ENCODE measurements around the gene LMOD2.

The LMOD2 gene

DNA sequence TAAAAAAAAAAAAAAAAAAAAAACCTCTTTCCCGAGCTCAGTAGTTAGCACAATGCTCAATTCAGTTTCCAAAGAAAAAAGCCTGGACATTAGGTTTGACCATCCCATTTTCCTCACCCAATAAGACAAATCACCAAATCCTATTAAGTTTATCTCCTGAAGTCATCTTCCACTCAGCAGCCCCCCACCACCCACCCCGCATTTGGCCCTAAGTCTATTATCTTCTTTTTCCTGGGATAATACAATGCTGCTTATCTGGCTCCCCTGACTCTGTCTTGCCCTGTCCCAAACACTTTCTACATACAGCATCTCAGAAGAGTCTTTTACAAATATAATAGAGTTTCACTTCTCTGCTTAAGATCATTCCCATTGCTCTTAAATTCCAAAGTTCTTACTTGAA is 17.8 kb upstream of the LMOD2 start:
- TF ChIP-seq Cebpa-rat (IDR thresholded peaks at IDR 0.05): no peak
- H3K27ac ChIP-seq: no peak overlapping the region
- H3K4me1 ChIP-seq: no peaks in the 10 kb centered on the region
- no peak overlapping the region for H3K4me3 ChIP-seq
- H3K9me3 ChIP-seq (replicated peaks in 1 of 11): no peaks in the 10 kb centered on the region
- no peaks in the 10 kb centered on the region for H3K36me3 ChIP-seq
- no peak overlapping the region for H3K9ac ChIP-seq
- H3K4me2 ChIP-seq: no peak overlapping the region
- no peaks in the 10 kb centered on the region for H3K27me3 ChIP-seq
- no peaks in the 10 kb centered on the region for H4K20me1 ChIP-seq

DNA sequence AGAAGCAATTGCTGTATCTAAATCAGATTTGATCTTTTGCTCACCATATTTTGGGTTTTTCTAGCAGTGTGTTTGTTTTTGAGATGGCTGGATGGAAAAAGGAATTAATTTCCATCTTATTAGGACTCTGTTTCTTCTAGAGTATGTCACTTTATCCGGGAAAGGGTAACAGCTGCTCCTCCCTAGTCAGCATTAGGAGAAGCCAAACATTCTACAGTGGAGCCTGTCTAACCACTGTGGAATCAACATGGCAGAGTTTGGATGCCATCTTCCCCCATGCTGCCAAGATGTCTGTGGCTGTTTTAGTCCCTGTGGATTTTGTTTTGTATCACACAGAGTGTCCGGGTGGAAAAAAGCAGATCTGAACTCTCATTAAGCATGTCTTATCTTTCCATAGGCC is 16.0 kb upstream of the LMOD2 start:
- Histone ChIP-seq H3K9me3 (replicated peaks in 1 of 11) (no peaks in the 10 kb centered on the region), H3K4me3 (no peak overlapping the region), H3K27ac (no peak overlapping the region), H3K27me3 (no peaks in the 10 kb centered on the region), H3K36me3 (no peaks in the 10 kb centered on the region), H3K4me1 (no peaks in the 10 kb centered on the region), H3K9ac (no peak overlapping the region), H4K20me1 (no peaks in the 10 kb centered on the region), H3K4me2 (no peak overlapping the region)
- no peak for TF ChIP-seq Cebpa-rat (IDR thresholded peaks at IDR 0.05)

DNA sequence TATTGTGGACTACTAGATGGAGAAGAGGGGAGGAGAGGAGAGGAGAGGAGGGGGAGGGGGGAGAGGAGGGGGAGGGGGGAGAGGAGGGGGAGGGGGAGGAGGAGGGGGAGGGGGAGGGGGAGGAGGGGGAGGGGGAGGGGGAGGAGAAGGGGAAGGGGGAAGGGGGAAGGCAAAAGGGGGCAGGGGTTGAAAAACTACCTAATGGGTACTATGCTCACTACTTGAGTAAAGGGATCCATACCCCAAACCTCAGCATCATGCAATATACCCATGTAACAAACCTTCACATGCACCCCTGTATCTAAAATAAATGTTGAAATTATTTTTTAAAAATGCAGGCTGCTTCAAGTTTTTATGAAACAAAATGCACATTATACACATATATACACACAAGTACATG is 15.1 kb upstream of the LMOD2 start:
- Histone ChIP-seq H3K36me3 (no peaks in the 10 kb centered on the region), H3K27me3 (no peaks in the 10 kb centered on the region), H3K4me3 (no peak overlapping the region), H3K9me3 (replicated peaks in 1 of 11) (no peaks in the 10 kb centered on the region), H3K9ac (no peak overlapping the region), H4K20me1 (no peaks in the 10 kb centered on the region), H3K27ac (no peak overlapping the region), H3K4me1 (no peaks in the 10 kb centered on the region), H3K4me2 (no peak overlapping the region)
- no peak for TF ChIP-seq Cebpa-rat (IDR thresholded peaks at IDR 0.05)

DNA sequence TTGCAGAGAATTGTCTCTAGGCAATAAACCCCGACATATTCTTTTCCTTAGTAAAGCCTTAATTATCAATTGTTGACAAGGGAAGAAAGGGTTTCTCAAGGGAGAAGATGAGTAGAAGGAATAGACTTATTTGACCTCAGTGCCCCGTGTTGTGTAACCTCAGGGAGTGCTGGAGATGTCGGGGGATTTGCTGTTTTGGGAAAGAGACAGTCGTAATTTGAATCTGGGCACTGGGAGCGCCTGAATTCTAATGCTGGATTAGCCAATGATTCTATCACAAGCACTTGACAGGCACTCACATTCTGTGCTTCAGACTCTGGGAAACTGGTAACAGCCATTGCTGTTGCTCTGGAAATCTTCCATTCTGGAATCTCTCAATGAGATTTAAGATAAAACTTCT is 13.8 kb upstream of the LMOD2 start:
- Histone ChIP-seq H3K4me3 (no peak overlapping the region), H3K4me2 (no peak overlapping the region), H3K4me1 (no peaks in the 10 kb centered on the region), H3K36me3 (no peaks in the 10 kb centered on the region), H3K9ac (no peak overlapping the region), H3K27ac (no peak overlapping the region), H3K27me3 (no peaks in the 10 kb centered on the region), H3K9me3 (replicated peaks in 1 of 11) (no peaks in the 10 kb centered on the region), H4K20me1 (no peaks in the 10 kb centered on the region)
- no peak for TF ChIP-seq Cebpa-rat (IDR thresholded peaks at IDR 0.05)

DNA sequence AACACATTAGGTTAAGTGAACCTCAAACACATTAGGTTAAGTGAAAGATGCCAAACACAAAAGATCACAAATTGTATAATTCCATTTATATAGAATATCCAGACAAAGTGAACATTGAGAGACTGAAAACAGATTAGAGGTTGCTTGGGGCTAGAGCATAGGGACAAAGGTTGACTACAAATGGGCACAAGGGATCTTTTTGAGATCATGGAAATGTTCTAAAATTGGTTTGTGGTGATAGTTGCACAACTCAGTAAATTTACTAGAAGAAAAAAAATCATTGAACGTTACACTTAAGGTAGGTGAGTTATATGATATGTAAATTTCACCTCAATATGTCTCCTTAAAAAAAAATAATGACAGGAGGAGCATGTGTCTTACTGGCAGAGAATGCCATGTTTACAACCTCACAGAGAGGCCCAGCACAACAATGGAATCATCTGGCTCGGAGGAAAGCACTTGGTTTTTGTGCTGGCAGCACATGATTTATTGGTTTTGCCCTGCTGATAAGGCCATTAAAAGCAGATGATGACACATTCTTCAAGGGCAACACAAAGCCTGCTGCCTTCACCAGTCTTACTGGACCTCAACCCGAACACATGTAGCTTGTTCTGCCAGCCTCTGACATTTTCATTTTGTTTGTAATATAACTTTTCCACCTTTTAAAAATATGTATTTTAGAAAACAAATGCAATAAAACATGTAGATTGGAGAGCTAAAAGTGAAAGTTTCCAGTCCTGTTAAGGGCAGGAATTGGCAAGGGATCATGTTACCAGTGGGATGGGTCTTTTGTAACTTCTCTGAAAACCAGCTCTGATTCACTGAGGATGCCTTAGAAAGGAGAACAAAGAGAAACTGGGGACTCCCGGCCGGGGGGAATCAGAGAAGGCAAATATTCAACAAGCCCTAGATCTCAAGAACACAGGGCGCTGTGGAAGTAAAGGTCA is 11.9 kb upstream of the LMOD2 start:
- H3K9ac ChIP-seq: no peak overlapping the region
- no peaks in the 10 kb centered on the region for H3K4me1 ChIP-seq
- no peak for TF ChIP-seq Cebpa-rat (IDR thresholded peaks at IDR 0.05)
- H3K36me3 ChIP-seq: no peaks in the 10 kb centered on the region
- H3K9me3 ChIP-seq (replicated peaks in 1 of 11): no peaks in the 10 kb centered on the region
- no peaks in the 10 kb centered on the region for H3K27me3 ChIP-seq
- no peak overlapping the region for H3K4me2 ChIP-seq
- no peaks in the 10 kb centered on the region for H4K20me1 ChIP-seq
- no peak overlapping the region for H3K4me3 ChIP-seq
- H3K27ac ChIP-seq: no peak overlapping the region

DNA sequence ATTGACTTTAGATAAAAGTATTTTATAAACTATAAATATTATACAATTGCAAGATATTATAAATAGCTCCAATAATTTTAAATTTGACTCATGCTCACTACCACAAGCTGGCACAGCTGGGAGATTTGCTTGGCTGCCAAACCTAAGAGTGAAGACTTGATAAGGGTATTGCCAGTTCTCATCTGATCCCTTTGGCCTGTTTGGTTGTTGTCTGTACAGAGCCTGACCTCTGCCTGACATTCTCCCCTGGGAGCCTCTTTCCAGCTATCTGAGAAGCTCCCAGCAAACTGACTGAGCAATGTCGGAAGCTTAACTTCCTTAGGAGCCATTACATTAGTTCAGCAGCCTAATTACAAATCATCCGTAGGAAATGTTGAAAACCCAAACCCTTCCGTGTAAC is 10.2 kb upstream of the LMOD2 start:
- no peak overlapping the region for H3K4me3 ChIP-seq
- no peak overlapping the region for H3K27ac ChIP-seq
- H3K4me2 ChIP-seq: no peak overlapping the region
- H3K9me3 ChIP-seq (replicated peaks in 1 of 11): no peaks in the 10 kb centered on the region
- no peaks in the 10 kb centered on the region for H4K20me1 ChIP-seq
- H3K9ac ChIP-seq: no peak overlapping the region
- no peak for TF ChIP-seq Cebpa-rat (IDR thresholded peaks at IDR 0.05)
- no peaks in the 10 kb centered on the region for H3K27me3 ChIP-seq
- no peaks in the 10 kb centered on the region for H3K36me3 ChIP-seq
- peaks cover 0 to 6% (median 0%) of the 10 kb centered on the region in 10 experiments; a peak in 1 of 20 replicates for H3K4me1 ChIP-seq

DNA sequence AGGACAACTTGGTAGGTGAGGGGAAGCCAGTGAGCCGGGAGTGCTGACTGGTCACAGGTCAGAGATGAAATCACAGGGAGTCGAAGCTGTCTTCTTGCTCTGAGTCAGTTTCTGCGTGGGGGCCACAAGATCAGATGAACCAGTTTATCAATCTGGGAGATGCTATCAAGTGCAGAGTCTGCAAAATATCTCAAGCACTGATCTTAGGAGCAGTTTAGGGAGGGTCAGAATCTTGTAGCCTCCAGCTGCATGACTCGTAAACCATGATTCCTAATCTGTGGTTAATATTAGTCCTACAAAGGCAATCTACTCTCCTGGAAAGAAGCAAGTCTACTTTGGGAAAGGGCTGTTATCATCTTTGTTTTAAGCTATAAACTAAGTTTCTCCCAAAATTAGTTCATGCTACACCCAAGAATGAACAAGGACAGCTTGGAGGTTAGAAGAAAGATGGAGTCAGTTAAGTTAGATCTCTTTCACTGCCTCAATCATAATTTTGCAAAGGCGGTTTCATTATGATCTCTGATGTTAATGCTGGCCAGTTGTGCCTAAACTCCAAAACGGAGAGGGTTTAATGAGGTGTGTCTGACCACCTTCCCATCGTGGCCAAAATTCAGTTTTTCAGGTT is 8.4 kb upstream of the LMOD2 start:
- no peak overlapping the region for H3K27ac ChIP-seq
- no peaks in the 10 kb centered on the region for H3K36me3 ChIP-seq
- no peak overlapping the region for H3K4me3 ChIP-seq
- no peak overlapping the region for H3K9ac ChIP-seq
- H3K9me3 ChIP-seq (replicated peaks in 1 of 11): no peaks in the 10 kb centered on the region
- no peaks in the 10 kb centered on the region for H4K20me1 ChIP-seq
- H3K4me2 ChIP-seq: no peak overlapping the region
- TF ChIP-seq Cebpa-rat (IDR thresholded peaks at IDR 0.05): no peak
- peaks cover 0 to 6% (median 0%) of the 10 kb centered on the region in 10 experiments; a peak in 1 of 20 replicates for H3K4me1 ChIP-seq
- no peaks in the 10 kb centered on the region for H3K27me3 ChIP-seq

DNA sequence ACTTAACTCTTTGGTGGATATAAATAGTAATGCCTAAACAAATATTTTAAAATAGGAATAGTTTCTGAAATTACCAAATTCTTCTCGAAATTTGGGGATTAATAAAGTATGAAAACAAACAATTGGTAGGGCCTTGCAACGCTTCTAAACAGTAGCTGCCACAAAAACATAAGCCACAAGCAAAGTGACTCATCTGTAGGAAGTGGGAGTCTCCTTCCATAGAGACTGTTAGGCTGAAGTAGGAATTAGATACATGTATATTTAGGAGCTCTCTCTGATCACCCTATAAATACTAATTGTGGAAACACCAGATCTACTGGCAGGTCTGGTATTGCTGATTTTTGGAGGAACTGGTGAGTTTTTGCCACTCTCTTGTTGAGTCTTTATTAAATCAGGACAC is 5.7 kb upstream of the LMOD2 start:
- H3K4me3 ChIP-seq: no peak overlapping the region
- H3K4me1 ChIP-seq: peaks cover 0 to 6% (median 0%) of the 10 kb centered on the region in 10 experiments; a peak in 1 of 20 replicates
- no peak overlapping the region for H3K9ac ChIP-seq
- H3K27ac ChIP-seq: no peak overlapping the region
- no peaks in the 10 kb centered on the region for H3K27me3 ChIP-seq
- H3K9me3 ChIP-seq (replicated peaks in 1 of 11): no peaks in the 10 kb centered on the region
- H3K4me2 ChIP-seq: no peak overlapping the region; a peak in 1 of 22 replicates
- H3K36me3 ChIP-seq: no peaks in the 10 kb centered on the region
- H4K20me1 ChIP-seq: no peaks in the 10 kb centered on the region
- no peak for TF ChIP-seq Cebpa-rat (IDR thresholded peaks at IDR 0.05)

DNA sequence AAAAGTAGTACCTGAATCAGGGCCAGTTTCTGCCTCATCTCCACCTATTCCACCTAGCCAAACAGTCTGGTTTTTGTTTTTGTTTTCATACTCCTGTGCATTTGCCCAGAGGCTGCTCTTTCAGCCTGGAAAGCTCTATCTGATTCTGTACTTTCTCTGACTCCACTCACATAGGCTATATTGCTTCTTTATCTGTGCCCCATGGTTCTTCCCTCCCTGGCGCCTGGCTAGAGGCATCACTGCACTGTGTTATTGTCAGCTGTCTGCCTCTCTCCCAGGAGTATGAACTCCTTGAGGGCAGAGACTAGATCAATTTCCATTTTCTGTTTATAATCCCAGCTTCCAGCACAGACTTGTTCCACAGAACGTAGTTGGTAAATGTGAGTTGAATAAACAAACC is 5.1 kb upstream of the LMOD2 start:
- Histone ChIP-seq H3K4me2 (no peak overlapping the region), H3K4me3 (no peak overlapping the region), H3K9ac (no peak overlapping the region), H3K36me3 (no peaks in the 10 kb centered on the region), H3K4me1 (peaks cover 0 to 6% (median 0%) of the 10 kb centered on the region in 10 experiments; a peak in 1 of 20 replicates), H3K9me3 (replicated peaks in 1 of 11) (no peaks in the 10 kb centered on the region), H3K27me3 (no peaks in the 10 kb centered on the region), H3K27ac (no peak overlapping the region), H4K20me1 (no peaks in the 10 kb centered on the region)
- TF ChIP-seq Cebpa-rat (IDR thresholded peaks at IDR 0.05): no peak

DNA sequence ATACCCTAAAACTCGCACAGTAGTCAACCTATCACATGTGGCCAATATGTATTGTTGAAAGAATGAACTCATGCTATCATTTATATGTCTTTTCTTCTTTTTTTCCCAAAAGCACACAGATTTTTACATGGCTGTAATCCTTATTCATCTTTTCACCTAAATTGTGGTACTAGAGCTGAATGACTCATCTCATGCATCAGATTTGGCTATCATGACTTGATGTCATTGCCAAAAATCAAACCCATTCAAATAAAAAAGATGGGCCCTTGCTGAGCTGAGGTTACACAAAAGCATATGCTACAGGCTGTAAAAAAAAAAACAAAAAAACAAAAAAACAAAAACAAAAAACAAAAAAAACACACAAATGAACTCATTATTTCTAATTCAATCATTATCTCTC is 3.3 kb upstream of the LMOD2 start:
- Histone ChIP-seq H3K9me3 (replicated peaks in 1 of 11) (no peaks in the 10 kb centered on the region), H3K4me3 (no peak overlapping the region), H3K4me1 (peaks cover 0 to 6% (median 0%) of the 10 kb centered on the region in 10 experiments; a peak in 1 of 20 replicates), H3K4me2 (no peak overlapping the region), H4K20me1 (no peaks in the 10 kb centered on the region), H3K9ac (no peak overlapping the region), H3K27me3 (no peaks in the 10 kb centered on the region), H3K27ac (no peak overlapping the region), H3K36me3 (no peaks in the 10 kb centered on the region)
- no peak for TF ChIP-seq Cebpa-rat (IDR thresholded peaks at IDR 0.05)
